Right cardiac atrium (tissue), 5 donors: ENCODE measurements around the gene SFTPD. TPM values are rescaled to one million over a fixed set of nuclear protein-coding genes. Genes with fewer than 3 reads are reported as not detected.
A peak's percentile ranks its signal among the peaks of the same experiment; 100 is the strongest.

Experiments
- ATAC-seq, 2 donors: fragments of 200-7000 bp; cut with Tn5 transposase; one replicate each; pipeline versions ENCODE4 v1.8.0 to v1.9.1; 2020; ENCODE audit warnings: moderate library complexity in 2 of 2, mild to moderate bottlenecking in 1 of 2
- DNase-seq, 3 donors: peaks; one replicate each; pipeline ENCODE4 v3.0.0-alpha.2; 2020
- H3K27ac ChIP-seq: one replicate; pipeline ENCODE4 v1.5.1; 2013; ENCODE audit warnings: mild to moderate bottlenecking, low read length, control low read depth, moderate library complexity
- H3K27me3 ChIP-seq: one replicate; pipeline ENCODE4 v1.6.1; 2013; ENCODE audit not compliant: control insufficient read depth, insufficient read depth
- H3K4me1 ChIP-seq: one replicate; pipeline ENCODE4 v1.6.1; 2013; ENCODE audit warnings: low read length; ENCODE audit not compliant: control insufficient read depth, insufficient read depth
- H3K4me3 ChIP-seq: one replicate; pipeline ENCODE4 v1.5.1; 2013; ENCODE audit warnings: low read length, control low read depth
- H3K9me3 ChIP-seq: one replicate; pipeline ENCODE4 v1.6.1; 2013; ENCODE audit warnings: low read length; ENCODE audit not compliant: control insufficient read depth
- WGBS: extraction: QIAGEN DNeasy Blood & Tissue Kit; methylation state at CpG from one replicate; pipeline ENCODE4 v1.1.7; 2013; 5-methylcytosine and 5-hydroxymethylcytosine counted together
- intact Hi-C, 4 donors: fragments of 100-400 bp; cut with DNase I; formaldehyde crosslinking; loops; one replicate each; pipeline versions ENCODE4 v1.11.0 to v1.14.0; 2022 to 2023
- polyA plus RNA-seq: library from polyadenylated mRNA; stranded (reverse); fragments of 200-250 nt; gene quantifications from one replicate; pipeline ENCODE4 v1.2.3, GENCODE V29; 2013
- total RNA-seq, 4 donors: library from RNA; stranded (reverse); fragmentation: NEBNext Ultra II Directional; extraction: Animal tissue kit (Norgen Biotek cat#: 25700); gene quantifications; one replicate each; pipeline ENCODE4 v1.2.1, GENCODE V29; 2021
- donor health status: healthy with polysubstance abuse.
- donor health status: DM: no; HTN: yes; CAD: no.
- donor health status: DM: no; HTN: no; CAD: no.
- donor health status: DM: no; HTN: yes; CAD: no; lungs with severe emphysema.
- donor health status: DM: yes; HTN: yes; CAD: no.

Gene SFTPD
- total and polyA plus RNA-seq, 5 donors: 0.23 to 1.6 (median 0.58) TPM; not detected in 1

DNA sequence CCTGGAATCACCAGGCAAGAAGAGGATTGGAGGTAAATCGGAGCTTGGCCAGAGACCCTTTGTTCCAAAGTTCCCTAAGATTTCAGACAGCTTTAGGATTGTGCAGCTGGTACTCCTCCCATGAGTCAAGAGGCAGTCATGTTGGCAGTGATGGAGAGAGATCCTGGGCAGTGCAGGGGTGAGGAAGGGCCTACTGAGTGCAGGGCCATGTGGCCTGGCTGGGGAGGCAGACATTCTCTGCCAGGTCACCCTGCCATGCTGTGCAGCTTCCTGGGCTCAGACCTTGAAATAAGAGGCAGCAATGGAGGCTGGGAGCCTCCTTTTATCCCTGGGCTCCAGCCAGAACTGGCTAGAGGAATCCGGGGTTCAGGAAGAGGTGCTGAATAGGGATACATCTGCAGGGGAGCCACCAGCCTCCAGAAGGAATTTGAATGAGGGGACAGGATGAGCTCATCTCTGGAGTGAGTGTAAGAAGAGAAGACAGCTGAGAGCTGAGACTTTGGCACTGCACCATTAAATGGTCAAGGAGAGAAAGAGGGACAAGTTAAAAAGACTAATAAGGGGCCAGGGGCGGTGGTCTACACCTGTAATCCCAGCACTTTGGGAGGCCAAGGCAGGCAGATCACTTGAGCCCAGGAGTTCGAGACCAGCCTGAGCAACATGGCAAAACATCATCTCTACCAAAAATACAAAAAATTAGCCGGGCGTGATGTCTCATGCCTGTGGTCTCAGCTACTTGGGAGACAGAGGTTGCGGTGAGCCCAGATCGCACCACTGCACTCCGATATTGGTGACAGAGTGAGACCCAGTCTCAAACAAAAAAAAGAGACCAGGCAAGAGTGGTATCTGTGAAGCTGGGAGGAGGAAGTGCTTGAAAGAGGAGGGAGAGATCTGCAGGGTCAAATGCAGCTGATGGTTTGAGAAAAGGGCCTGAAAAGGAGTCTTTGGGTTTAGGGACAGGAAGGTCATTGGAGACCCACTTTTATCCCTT lies 12.0 kb downstream of the SFTPD start:
- no peak overlapping the region for H3K27ac ChIP-seq
- DNase-seq (no peak), ATAC-seq (no peak)
- WGBS: 93% methylated on average over 9 of the region's 9 CpGs
- intact Hi-C loops: loop anchor here in 1 of 4 donors (10.0 kb wide), 1 partner anchor 112 kb away; the partner anchor contains the start of gene NUTM2E
- no peaks in the 10 kb centered on the region for H3K4me1 ChIP-seq
- H3K27me3 ChIP-seq: no peaks in the 10 kb centered on the region
- no peaks in the 10 kb centered on the region for H3K9me3 ChIP-seq
- H3K4me3 ChIP-seq: no peak overlapping the region

DNA sequence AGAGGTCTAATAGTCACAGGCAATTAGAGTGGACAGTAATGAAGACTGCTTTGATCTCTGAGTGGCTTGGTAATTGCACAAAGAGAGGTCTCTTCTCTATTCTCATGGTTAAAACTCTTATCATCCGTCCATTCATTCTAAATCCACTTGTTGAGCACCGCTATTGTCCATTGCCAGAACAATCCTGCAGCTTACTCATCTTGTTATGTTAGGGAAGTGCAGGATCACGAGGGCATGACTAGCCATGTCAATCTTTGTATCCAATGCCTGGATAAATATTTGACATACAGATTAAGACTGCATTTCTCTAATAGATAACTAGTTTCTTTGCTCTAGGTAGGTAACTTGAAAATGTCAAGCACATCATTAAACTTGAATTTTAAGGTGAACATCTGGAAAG lies 14.9 kb downstream of the SFTPD start:
- DNase-seq (no peak), ATAC-seq (no peak)
- Histone ChIP-seq H3K4me1 (no peaks in the 10 kb centered on the region), H3K4me3 (no peak overlapping the region), H3K9me3 (no peaks in the 10 kb centered on the region), H3K27ac (no peak overlapping the region), H3K27me3 (no peaks in the 10 kb centered on the region)
- 83% methylated on average over 3 of the region's 3 CpGs for WGBS
- intact Hi-C loops: loop anchor here in 1 of 4 donors (10.0 kb wide), 1 partner anchor 109 kb away; the partner anchor contains the start of gene NUTM2E

DNA sequence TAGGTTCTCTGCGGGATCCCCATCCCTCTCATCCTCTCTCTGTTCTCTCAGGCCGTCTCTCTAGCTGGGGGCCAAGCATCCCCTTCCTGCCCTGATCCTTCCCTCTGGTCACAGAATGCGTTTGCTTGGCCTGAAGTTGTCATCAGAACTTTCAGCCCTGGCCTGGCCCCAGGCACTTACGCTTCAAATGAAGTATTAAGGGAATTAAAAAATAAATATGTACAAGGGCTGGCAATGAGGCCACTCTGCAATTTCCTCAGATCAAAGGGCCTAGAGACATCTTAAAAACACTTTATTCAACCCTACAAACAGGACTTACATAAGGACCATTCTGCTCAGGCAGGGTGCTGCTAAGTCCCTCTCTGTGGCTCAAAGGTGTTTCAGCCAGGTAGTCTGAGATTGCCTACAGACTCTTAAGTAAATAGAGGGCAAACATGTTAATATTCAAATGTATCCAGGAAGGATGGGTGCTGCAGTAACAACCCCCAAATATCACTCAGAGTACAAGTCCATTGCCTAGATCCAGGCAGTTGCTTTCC lies 16.0 kb downstream of the SFTPD start:
- WGBS: 83% methylated on average over 4 of the region's 4 CpGs
- H3K9me3 ChIP-seq: no peaks in the 10 kb centered on the region
- no peak overlapping the region for H3K4me3 ChIP-seq
- H3K27me3 ChIP-seq: no peaks in the 10 kb centered on the region
- ATAC-seq (no peak), DNase-seq (no peak)
- no peak overlapping the region for H3K27ac ChIP-seq
- no peaks in the 10 kb centered on the region for H3K4me1 ChIP-seq
- intact Hi-C loops: loop anchor here in 1 of 4 donors (10.0 kb wide), 1 partner anchor 108 kb away; the partner anchor contains the start of gene NUTM2E

DNA sequence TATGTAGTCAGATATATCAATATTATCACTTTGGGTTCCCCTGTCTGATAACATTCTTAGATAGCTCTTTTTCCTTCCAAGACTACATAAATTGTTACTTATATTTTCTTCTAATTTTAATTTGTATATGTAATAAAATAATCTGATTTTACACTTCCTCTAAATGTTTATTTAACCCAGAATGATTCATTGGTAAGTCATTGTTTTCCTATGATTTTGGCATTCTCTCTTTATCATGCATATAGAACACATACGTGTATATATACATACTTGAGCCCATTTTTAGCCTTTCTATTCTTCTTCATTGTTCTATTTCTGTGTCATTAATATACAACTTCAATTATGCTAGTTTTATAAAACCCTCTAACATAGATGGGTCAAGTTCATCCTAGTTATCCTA lies 16.6 kb downstream of the SFTPD start:
- no peak for DNase-seq
- Histone ChIP-seq H3K4me3 (no peak overlapping the region), H3K9me3 (no peaks in the 10 kb centered on the region), H3K27ac (no peak overlapping the region), H3K4me1 (no peaks in the 10 kb centered on the region), H3K27me3 (no peaks in the 10 kb centered on the region)
- WGBS: 95% methylated on average over 1 of the region's 1 CpG
- intact Hi-C loops: loop anchor here in 1 of 4 donors (10.0 kb wide), 1 partner anchor 108 kb away; the partner anchor contains the start of gene NUTM2E
- no peak for ATAC-seq

DNA sequence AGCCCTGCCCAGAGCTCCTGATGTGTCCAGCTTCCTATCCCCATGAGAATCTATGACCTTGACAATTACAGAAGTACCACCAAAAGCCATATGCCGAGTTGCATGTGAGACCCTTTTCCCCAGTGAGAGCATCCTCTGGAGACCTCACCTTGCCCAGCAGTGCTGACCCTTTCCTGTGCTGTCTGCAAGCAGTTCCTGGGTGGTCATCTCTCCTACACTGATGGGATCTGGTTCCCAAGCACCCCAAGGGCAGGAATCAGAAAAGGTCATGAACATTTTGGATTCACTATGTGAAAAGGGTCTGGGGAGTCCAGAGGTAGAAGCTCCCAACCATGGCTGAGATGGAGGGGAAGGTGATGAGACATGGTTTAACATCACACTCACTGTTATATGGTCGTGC lies 18.2 kb downstream of the SFTPD start:
- Histone ChIP-seq H3K4me1 (peaks cover 2% of the 10 kb centered on the region), H3K9me3 (no peaks in the 10 kb centered on the region), H3K27ac (no peak overlapping the region), H3K27me3 (no peaks in the 10 kb centered on the region), H3K4me3 (no peak overlapping the region)
- 44% methylated on average over 2 of the region's 2 CpGs for WGBS
- ATAC-seq (no peak), DNase-seq (peak in 1 of 3 donors; percentile 19)
- intact Hi-C loops: loop anchor here in 1 of 4 donors (10.0 kb wide), 1 partner anchor 106 kb away; the partner anchor contains the start of gene NUTM2E

DNA sequence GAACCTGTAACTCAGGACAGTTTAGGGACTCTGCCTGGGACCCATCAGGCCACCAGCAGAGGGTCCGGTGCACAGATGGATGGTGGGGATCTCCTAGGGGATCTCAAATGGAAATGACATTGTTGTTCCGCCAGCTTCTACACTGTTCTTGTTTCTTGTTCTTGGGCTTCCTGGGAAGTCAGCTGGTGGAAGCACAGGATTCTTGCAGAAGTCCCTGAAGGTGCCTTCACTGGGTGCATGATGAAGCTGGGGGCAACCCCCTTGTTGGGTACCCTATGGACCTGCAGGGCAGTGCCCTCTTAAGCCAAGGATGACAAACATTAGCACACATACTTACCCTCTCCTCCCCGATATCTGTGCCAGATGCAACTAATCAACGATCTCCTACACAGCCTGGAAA lies 18.6 kb downstream of the SFTPD start:
- intact Hi-C loops: loop anchor here in 1 of 4 donors (10.0 kb wide), 1 partner anchor 105 kb away; the partner anchor contains the start of gene NUTM2E

DNA sequence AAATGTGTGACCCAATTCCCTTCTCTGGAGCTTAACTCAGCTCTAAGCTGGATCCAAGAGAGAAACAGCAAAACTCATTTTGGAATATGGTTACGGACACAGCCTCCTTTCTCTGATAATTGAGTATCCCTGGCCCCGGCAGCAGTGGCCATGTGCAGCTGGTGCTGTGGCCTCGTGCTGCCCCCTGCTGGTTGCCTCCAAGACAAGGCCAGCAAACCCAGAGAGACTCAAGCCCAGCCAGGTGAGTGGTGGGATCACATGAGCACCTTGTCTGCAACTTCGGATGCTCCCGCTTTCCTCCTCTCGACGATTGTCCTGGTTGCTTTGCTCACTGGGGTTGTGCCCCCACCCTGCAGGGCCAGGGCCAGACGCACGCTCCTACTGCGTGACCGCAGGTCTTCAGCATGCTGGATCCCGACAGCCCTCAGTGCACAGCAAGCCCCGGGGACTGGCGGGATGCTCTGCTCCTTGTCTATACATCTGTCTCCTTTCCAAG lies 19.4 kb downstream of the SFTPD start:
- Histone ChIP-seq H3K27me3 (no peaks in the 10 kb centered on the region), H3K27ac (no peak overlapping the region), H3K4me3 (no peak overlapping the region), H3K4me1 (peaks cover 2% of the 10 kb centered on the region), H3K9me3 (no peaks in the 10 kb centered on the region)
- ATAC-seq: peak; percentile 90 to 91
- WGBS: 17% methylated on average over 14 of the region's 14 CpGs
- intact Hi-C loops: loop anchor here in 2 of 4 donors (10.0 kb wide), 1 partner anchor 365 kb away; the partner anchor contains the start of gene SFTPA2 (in 2 of the 2)
- DNase-seq: peak; percentile 87 to 93 (median 91)

More for the DNA sequence above, 18.6 kb downstream of the SFTPD start:
- H3K4me3 ChIP-seq: no peak overlapping the region
- no peaks in the 10 kb centered on the region for H3K9me3 ChIP-seq
- no peak overlapping the region for H3K27ac ChIP-seq
- H3K4me1 ChIP-seq: peaks cover 2% of the 10 kb centered on the region
- no peak for DNase-seq
- H3K27me3 ChIP-seq: no peaks in the 10 kb centered on the region
- WGBS: 71% methylated on average over 4 of the region's 4 CpGs
- no peak for ATAC-seq

DNA sequence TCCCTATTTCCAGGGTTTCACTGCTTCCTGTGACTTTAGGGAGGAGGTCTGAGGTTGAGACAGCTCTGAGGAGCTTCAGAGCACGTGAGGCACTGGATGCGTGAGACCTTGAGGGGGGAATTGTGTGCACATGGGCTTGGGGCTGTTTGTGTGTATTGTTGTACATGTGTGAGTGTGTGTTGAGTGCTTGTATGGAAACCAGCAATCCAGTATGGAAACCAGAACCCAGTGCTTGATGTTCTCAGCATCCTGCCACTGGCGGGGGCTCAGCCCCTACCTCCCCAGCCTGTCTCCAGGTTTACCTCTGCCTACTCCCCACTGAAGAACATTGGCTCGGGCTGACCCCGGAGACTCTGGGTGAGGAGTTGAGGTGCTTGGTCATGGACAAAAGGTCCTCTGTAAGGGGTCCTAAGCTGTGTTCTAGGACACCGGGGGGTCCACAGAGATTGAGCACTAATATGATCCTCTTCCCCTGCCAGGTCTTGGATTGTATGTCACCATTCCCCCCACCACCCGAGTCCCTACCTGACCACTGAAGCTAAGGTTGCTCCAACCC lies 20.8 kb downstream of the SFTPD start:
- Histone ChIP-seq H3K9me3 (no peaks in the 10 kb centered on the region), H3K27me3 (no peaks in the 10 kb centered on the region), H3K27ac (no peak overlapping the region), H3K4me3 (no peak overlapping the region), H3K4me1 (peaks cover 2% of the 10 kb centered on the region)
- intact Hi-C loops: loop anchor here in 2 of 4 donors (10.0 kb wide), 1 partner anchor 363 kb away; the partner anchor contains the start of gene SFTPA2 (in 2 of the 2)
- DNase-seq (peak in 1 of 3 donors; percentile 17), ATAC-seq (no peak)
- WGBS: 91% methylated on average over 7 of the region's 7 CpGs

DNA sequence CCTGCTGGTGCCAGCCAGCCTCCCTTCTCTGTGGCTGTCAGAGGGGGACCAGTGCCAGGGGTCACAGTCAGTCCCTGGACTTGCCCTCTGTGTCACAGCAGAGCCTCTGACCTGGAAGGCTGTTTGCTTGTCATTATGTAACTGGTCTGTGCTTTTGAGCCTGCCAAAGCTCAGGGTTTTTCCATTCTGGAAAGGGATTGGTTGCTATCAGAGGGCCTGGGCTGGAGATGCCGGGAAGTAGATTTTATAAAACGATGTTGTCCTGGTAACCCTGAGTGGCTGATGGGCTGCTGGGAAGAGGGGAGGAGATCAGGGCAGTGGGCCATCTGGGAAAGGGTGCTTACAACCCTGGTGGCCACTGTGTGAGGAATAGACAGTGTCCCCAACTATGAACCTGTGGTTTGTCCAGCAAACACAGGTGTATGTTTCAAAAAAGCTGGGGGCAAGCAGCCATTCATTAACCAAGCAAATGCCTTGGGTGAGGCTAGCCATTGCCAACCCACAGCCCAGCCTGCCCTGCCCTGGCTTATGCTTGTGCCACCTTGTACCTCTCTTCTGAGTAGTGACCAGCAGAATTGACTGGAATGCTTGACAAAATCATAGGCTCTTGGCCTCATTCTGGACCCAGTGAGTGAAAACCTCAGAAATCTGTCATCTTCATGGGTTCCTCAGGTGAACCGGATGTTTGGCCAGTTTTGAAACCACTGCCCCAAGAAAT lies 21.6 kb downstream of the SFTPD start:
- WGBS: 57% methylated on average over 3 of the region's 3 CpGs
- Histone ChIP-seq H3K4me1 (peaks cover 2% of the 10 kb centered on the region), H3K4me3 (no peak overlapping the region), H3K27me3 (no peaks in the 10 kb centered on the region), H3K9me3 (no peaks in the 10 kb centered on the region), H3K27ac (no peak overlapping the region)
- DNase-seq: peak in 2 of 3 donors; percentile 26 to 73
- ATAC-seq: peak; percentile 57 to 73
- intact Hi-C loops: loop anchor here in 2 of 4 donors (10.0 kb wide), 1 partner anchor 362 kb away; the partner anchor contains the start of gene SFTPA2 (in 2 of the 2)

DNA sequence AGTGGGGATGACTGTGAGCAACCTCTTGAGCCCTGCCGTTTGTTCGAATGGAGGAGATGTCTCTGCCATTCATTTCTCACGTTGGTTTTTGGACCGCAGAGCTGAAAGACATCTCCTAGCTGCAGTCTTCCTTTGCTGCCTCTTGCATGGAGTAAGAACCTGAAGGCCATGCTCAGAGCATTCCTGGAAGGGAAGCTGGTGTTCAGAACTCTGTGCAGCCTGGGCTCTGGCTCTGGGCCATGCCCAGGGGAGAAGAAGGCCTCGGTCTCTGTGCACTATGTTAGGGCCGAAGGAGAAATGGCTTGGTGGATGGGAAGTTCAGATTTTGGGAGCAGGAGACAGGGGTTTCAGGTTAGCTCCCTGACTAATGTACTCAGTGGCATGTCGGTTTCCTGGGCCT lies 22.9 kb downstream of the SFTPD start:
- ATAC-seq (no peak), DNase-seq (peak in 1 of 3 donors; percentile 27)
- no peak overlapping the region for H3K4me3 ChIP-seq
- intact Hi-C loops: loop anchor here in 2 of 4 donors (10.0 kb wide), 1 partner anchor 361 kb away; the partner anchor contains the start of gene SFTPA2 (in 2 of the 2)
- WGBS: 75% methylated on average over 7 of the region's 7 CpGs
- no peak overlapping the region for H3K27ac ChIP-seq
- peaks cover 2% of the 10 kb centered on the region for H3K4me1 ChIP-seq
- H3K9me3 ChIP-seq: no peaks in the 10 kb centered on the region
- H3K27me3 ChIP-seq: no peaks in the 10 kb centered on the region
